MG63 (cell line): ENCODE results near the gene AS3MT. TPM values are rescaled to one million over a fixed set of nuclear protein-coding genes. Genes with fewer than 3 reads are reported as not detected.
"Not testable (repeated sequence)": the region's sequence is repeated elsewhere in the genome, so short reads cannot be mapped to it uniquely, and the experiment has no call there.

Source experiments
- DNase-seq: peaks from one replicate; pipeline ENCODE4 v3.0.0-alpha.2; 2020
- H3K27me3 ChIP-seq: fragments of 250-450 bp; sonication (Bioruptor Pico); 2 replicates; pipeline ENCODE4 v1.5.1; 2020; ENCODE audit warnings: mild to moderate bottlenecking, moderate library complexity
- H3K36me3 ChIP-seq: fragments of 250-450 bp; sonication (Bioruptor Pico); 2 replicates; pipeline ENCODE4 v1.5.1; 2020; ENCODE audit warnings: mild to moderate bottlenecking, moderate library complexity
- H3K4me3 ChIP-seq: fragments of 250-450 bp; sonication (Bioruptor Pico); 2 replicates; pipeline ENCODE4 v1.5.1; 2020; ENCODE audit warnings: mild to moderate bottlenecking, moderate library complexity
- H3K9me3 ChIP-seq: fragments of 250-450 bp; sonication (Bioruptor Pico); 2 replicates; pipeline ENCODE4 v1.5.1; 2020; ENCODE audit warnings: mild to moderate bottlenecking, moderate library complexity
- total RNA-seq: library from RNA; depleted of rRNA; stranded (reverse); fragments of >200 nt; shearing (Covaris generic); gene quantifications from 2 replicates; pipeline ENCODE4 v1.2.3, GENCODE V29; 2014; ENCODE audit warnings: low replicate concordance

AS3MT gene
- total RNA-seq, 1 experiment from 2014 or later = 1.7 TPM

GRCh38 chr10:102844190-102844776 is 25.0 kb upstream of the AS3MT start:
- not testable (repeated sequence) for H3K27me3 ChIP-seq, H3K36me3 ChIP-seq, H3K9me3 ChIP-seq, H3K4me3 ChIP-seq, DNase-seq

DNA sequence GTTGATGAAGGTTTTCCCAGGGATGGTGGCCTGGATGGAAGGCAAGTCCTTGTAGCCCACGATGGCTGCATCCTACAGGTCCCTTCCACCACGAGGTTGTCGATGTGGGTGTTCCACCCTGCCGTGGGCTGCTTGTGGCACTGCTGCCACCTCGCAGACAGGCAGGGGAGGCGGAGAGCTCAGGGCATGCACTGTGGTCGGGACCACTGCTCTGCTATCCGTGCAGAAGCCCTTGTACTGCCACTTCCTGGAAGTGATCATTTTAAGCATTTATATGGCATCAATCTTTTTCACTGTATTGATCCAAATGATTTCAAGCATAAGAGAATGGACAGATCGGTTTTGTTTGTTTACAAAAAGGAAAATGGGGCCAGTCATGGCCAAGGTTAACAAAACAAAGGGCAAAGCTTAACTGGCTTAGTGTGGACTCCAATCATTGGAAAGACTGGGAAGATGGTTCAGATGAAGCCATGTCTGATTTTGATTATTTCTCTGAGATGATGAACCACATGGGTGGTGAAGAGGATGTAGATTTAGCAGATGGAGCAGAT is 23.8 kb upstream of the AS3MT start:
- Histone ChIP-seq H3K27me3 (no peaks in the 10 kb centered on the region), H3K36me3 (no peaks in the 10 kb centered on the region), H3K4me3 (no peak overlapping the region), H3K9me3 (no peaks in the 10 kb centered on the region)
- DNase-seq = no peak

- Histone ChIP-seq H3K9me3 (no peaks in the 10 kb centered on the region), H3K4me3 (no peak overlapping the region), H3K36me3 (no peaks in the 10 kb centered on the region), H3K27me3 (no peaks in the 10 kb centered on the region)
- DNase-seq = no peak
Measured at GRCh38 chr10:102850025-102850518, 19.2 kb upstream of the AS3MT start.

DNA sequence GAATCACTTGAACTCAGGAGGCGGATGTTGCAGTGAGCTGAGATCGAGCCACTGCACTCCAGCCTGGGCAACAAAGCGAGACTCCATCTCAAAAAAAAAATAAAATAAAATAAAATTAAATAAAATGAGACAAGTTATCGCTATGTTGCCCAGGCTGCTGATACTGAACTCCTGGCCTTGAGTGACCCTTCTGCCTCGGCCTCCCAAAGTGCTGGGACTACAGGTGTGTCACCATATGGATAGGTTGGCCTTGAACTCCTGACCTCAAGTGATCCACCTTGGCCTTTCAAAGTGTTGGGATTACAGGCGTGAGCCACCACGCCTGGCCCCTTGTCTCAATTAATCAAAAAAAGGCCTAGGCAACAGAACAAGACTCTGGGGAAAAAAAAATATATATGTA is 16.0 kb upstream of the AS3MT start:
- not testable (repeated sequence) for H3K4me3 ChIP-seq, H3K36me3 ChIP-seq, H3K9me3 ChIP-seq, DNase-seq, H3K27me3 ChIP-seq

DNA sequence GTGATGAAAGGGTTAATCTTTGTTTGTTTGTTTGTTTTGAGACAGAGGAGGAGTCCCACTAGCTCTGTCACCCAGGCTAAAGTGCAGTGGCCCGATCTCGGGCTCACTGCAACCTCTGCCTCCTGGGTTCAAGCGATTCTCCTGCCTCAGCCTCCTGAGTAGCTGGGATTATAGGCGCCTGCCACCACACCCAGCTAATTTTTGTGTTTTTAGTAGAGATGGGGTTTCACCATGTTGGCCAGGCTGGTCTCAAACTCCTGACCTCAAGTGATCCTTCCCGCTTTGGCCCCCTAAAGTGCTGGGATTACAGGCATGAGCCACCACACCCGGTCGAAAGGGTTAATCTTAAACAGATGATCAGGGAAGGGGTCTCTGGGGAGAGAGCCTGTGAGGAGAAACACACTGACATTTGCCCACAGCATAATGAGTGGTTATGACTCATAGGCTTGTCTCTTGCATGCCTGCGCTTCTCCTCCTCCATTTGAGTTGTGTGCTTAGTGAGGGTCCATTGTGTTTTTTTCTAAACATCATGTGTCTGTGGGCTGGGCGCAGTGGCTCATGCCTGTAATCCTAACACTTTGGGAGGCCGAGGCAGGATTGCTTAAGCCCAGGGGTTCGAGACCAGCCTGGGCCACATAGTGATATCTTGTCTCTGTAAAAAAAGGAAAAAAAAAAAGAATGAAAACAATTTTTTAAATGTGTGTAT is 13.4 kb upstream of the AS3MT start:
- H3K4me3 ChIP-seq = peak overlapping the region; percentile 5; the same call in 1 of the 2 replicates

DNA sequence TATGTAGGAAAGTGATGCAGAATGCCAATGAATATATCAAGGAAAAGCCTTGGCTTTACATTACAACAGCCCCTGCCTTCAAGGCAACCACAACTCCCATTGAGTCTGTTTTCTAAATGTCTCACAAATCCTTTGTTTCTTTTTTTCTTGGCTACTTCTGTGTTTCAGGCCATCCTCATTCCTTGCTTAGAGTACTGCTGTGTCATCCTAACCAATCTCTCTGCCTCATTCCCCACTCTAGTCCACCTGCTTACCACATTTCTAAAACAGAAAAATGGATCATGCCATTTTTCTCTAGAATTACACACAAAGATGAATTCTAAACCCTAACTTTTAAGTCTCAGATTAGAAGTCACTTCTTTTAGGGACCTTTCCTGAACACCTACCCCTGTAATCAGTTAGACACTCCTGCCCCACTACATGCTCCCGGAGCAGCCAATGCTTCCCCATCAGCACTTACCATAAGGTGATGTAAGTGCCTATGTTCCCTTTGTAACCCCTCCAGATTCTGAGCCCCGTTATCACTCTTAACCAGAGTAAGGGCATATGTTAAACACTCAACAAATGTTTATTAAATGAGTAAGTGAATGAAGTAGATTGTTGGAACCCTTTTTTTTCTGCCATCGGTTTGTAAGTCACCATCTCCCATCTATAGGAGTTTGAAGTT is 12.4 kb upstream of the AS3MT start:
- Histone ChIP-seq H3K27me3 (no peaks in the 10 kb centered on the region), H3K9me3 (no peaks in the 10 kb centered on the region), H3K36me3 (no peaks in the 10 kb centered on the region), H3K4me3 (no peak overlapping the region)
- no peak for DNase-seq

More for the DNA sequence above, 13.4 kb upstream of the AS3MT start:
- not testable (repeated sequence) for H3K27me3 ChIP-seq, H3K36me3 ChIP-seq, H3K9me3 ChIP-seq
- DNase-seq = peak; percentile 77

DNA sequence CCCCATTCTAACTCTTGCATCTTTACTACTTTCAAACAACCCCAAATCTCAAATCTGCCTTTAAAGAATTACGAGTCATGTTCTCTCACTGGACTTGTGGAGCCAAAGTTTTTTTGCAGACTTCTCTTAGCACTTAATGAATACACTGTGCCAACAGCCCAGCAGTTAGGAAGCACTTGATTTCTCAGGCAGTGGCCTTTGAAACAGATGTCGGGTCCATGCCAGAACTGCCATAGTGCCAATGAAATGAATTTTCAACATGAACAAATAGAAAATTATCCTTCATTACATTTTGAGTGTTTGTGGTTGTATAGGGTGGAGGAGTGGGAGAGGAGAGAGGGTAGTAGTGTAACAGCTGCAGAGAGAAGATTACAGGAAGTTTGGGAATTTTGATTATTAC is 9.4 kb upstream of the AS3MT start:
- H3K9me3 ChIP-seq = no peaks in the 10 kb centered on the region
- no peak for DNase-seq
- peaks cover 5% of the 10 kb centered on the region; the same call in 1 of the 2 replicates for H3K36me3 ChIP-seq
- H3K27me3 ChIP-seq = no peaks in the 10 kb centered on the region
- H3K4me3 ChIP-seq = no peak overlapping the region

GRCh38 chr10:102863660-102864059 is 5.6 kb upstream of the AS3MT start:
- H3K4me3 ChIP-seq = no peak overlapping the region
- no peaks in the 10 kb centered on the region for H3K9me3 ChIP-seq
- H3K27me3 ChIP-seq = no peaks in the 10 kb centered on the region
- DNase-seq = no peak
- H3K36me3 ChIP-seq = peaks cover 5% of the 10 kb centered on the region; the same call in 1 of the 2 replicates

GRCh38 chr10:102865620-102866019 is 3.6 kb upstream of the AS3MT start:
- H3K4me3 ChIP-seq = no peak overlapping the region
- no peaks in the 10 kb centered on the region for H3K9me3 ChIP-seq
- no peaks in the 10 kb centered on the region for H3K27me3 ChIP-seq
- no peak for DNase-seq
- H3K36me3 ChIP-seq = peaks cover 5% of the 10 kb centered on the region; the same call in 1 of the 2 replicates

DNA sequence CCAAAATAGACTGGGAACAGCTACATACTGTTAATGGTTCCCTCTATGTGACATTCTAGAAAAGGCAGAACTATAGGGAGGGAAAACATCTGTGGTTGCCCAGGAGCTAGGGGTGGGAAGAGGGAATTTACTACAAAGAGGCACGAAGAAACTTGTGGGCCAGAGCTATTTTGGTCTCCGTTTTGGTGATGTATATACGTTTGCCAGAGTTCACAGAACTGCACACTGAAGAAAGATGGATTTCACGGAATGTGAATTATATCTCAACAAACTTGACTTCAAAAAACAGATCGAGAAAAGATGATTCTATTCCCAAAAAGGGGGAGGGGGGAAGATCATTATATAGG is 386 bp upstream of the AS3MT start:
- Histone ChIP-seq H3K4me3 (peak overlapping the region; percentile 42), H3K27me3 (no peaks in the 10 kb centered on the region), H3K36me3 (no peaks in the 10 kb centered on the region), H3K9me3 (no peaks in the 10 kb centered on the region)
- DNase-seq = no peak

GRCh38 chr10:102870221-102870620 is 951 bp downstream of the AS3MT start:
- DNase-seq = no peak
- H3K27me3 ChIP-seq = no peaks in the 10 kb centered on the region
- H3K9me3 ChIP-seq = no peaks in the 10 kb centered on the region
- no peak overlapping the region for H3K4me3 ChIP-seq
- H3K36me3 ChIP-seq = no peaks in the 10 kb centered on the region

GRCh38 chr10:102872163-102872562 is 2.9 kb downstream of the AS3MT start:
- Histone ChIP-seq H3K4me3 (no peak overlapping the region), H3K36me3 (no peaks in the 10 kb centered on the region), H3K27me3 (no peaks in the 10 kb centered on the region), H3K9me3 (no peaks in the 10 kb centered on the region)
- DNase-seq = no peak

GRCh38 chr10:102876747-102877153 is 7.5 kb downstream of the AS3MT start:
- no peaks in the 10 kb centered on the region for H3K9me3 ChIP-seq
- no peak overlapping the region for H3K4me3 ChIP-seq
- H3K36me3 ChIP-seq = no peaks in the 10 kb centered on the region
- no peak for DNase-seq
- H3K27me3 ChIP-seq = no peaks in the 10 kb centered on the region

GRCh38 chr10:102878629-102879028 is 9.4 kb downstream of the AS3MT start:
- H3K27me3 ChIP-seq = no peaks in the 10 kb centered on the region
- H3K4me3 ChIP-seq = no peak overlapping the region
- no peak for DNase-seq
- no peaks in the 10 kb centered on the region for H3K36me3 ChIP-seq
- no peaks in the 10 kb centered on the region for H3K9me3 ChIP-seq

DNA sequence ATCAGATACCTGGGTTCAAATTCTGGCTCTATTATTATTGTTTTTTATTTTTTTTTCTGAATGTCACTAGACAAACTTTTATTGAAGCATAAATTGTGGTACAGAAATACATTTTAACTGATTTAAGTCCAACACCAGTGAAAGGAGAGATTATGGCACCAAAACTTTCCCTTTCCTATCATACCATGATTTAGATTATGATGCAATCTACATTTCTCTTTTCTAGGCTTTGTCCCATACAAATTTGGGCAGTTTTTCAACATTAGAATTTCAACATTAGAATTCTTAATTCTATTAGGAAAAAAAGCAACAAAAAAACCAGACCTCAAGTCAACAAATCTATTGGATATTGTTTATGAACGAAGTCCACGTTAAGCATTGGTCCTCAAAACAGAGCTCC is 11.0 kb downstream of the AS3MT start:
- Histone ChIP-seq H3K9me3 (no peaks in the 10 kb centered on the region), H3K27me3 (no peaks in the 10 kb centered on the region), H3K4me3 (no peak overlapping the region), H3K36me3 (no peaks in the 10 kb centered on the region)
- no peak for DNase-seq

DNA sequence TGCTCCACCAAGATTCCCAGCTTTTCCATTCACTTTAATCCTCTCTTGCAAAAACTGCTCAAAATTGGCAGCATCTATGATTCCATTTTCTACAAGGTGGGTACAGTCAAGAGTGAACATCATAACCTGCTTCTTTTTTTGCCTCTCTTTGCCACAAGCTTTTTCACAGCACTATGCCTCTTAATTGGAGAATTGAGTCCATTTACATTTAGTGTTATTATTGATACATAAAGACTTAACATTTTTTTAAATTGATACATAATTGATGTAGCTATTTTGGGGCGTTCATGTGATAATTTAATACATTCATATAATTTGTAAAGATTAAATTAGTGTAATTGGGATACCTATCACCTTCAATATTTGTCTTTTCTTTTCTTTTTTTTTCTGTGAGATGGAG is 18.8 kb downstream of the AS3MT start:
- Histone ChIP-seq H3K4me3 (no peak overlapping the region), H3K9me3 (peaks cover 6% of the 10 kb centered on the region; the same call in 1 of the 2 replicates), H3K36me3 (no peaks in the 10 kb centered on the region), H3K27me3 (no peaks in the 10 kb centered on the region)
- DNase-seq = no peak

- Histone ChIP-seq H3K27me3 (no peaks in the 10 kb centered on the region), H3K9me3 (no peaks in the 10 kb centered on the region), H3K4me3 (no peak overlapping the region), H3K36me3 (no peaks in the 10 kb centered on the region)
- no peak for DNase-seq
Measured at GRCh38 chr10:102894466-102895213, 25.4 kb downstream of the AS3MT start.
